DMS114 treated with DMSO at 0.1 percent for 48 hours (cell line): ENCODE results near the gene PTPN1.
A peak's percentile ranks its signal among the peaks of the same experiment; 100 is the strongest.
"Not testable (repeated sequence)": the region's sequence is repeated elsewhere in the genome, so short reads cannot be mapped to it uniquely, and the experiment has no call there.

ENCODE experiments used
- DNase-seq: peaks from one replicate; lab custom pipeline; 2025; ENCODE audit not compliant: unreplicated experiment; lab: John Stamatoyannopoulos, UW

PTPN1 gene

DNA sequence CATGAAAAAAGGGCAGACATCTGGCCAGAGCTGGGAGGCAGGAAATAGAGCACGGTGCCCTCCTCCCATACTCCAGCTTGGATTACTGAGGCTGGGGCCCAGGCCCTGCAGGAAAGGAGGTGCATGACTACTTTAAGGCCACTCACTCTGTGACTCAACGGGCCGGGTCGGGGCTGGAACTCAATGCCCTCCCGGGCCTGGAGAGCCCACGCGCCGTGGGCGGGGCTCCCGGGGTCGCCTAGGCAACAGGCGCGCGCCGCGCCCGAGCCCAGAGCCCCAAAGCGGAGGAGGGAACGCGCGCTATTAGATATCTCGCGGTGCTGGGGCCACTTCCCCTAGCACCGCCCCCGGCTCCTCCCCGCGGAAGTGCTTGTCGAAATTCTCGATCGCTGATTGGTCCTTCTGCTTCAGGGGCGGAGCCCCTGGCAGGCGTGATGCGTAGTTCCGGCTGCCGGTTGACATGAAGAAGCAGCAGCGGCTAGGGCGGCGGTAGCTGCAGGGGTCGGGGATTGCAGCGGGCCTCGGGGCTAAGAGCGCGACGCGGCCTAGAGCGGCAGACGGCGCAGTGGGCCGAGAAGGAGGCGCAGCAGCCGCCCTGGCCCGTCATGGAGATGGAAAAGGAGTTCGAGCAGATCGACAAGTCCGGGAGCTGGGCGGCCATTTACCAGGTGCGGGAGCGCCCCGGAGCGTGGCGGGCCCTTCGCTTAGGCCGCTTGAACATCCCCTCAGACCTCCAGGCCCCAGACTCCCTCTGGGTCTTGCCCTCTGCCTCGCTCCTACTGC is at the start of gene PTPN1:
PTPN1 (plus strand) TSS at position 461 of the 783 bp plus-strand sequence; CDS start at position 606, 145 bp downstream.
- peak; percentile 100 for DNase-seq

DNA sequence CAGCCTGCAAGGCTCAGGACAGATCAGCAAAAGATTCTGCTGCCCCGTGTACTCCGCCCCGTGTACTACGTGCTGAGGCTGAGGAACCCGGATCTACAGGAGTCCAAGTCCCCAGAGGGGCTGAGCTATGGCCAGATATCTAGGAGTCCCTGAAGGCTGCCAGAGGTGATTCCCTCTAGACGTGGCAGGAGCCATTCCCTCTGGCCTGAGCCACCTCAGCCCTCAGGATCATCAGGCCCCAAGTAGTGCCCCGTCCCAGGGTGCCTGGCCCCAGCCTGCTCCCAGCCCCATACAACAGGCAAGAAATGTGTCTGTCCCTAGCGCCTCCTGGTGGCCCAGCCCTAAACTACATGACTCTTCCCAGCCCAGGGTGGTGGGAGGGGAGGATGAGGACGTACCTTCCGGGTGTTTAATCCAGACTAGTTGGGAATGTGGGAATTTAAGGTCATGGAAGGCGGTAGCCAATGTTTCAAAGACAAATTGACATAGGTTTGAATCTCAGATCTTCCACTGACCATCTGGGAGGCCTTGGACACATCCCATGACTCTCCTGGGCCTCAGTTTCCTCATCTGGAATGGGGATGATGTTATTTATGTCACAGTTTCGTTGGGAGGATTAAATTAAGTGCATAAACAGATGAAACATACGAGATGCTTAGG is 49.4 kb upstream of the PTPN1 start:
- DNase-seq, result peak; percentile 79

DNA sequence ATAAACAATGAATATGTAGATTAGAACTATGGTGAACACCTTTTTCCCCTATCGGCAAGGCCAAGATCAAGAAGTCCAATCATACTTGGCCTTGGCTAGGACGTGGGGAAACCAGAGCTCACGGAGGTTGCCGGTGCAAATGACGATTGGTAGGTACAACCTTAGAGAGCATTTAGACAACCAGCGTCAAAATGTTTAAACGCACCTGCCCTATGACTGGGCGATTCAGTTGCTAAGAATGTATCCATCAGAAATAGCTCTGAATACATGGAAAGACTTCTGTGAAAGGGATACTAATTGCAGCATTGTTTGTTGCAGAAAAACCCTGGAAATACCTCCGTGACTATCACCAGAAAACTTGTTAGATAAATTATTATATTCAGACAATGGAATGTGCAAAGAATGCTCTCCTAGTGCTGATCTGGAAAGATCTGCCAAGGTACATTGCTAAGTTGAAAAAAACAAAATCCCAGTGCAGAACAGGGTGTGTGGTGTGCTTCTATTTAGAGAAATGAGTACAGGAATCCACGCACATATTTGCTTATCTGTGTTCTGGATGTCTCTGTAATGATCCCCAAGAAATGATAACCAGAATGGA is 48.0 kb upstream of the PTPN1 start:
- no peak for DNase-seq

DNA sequence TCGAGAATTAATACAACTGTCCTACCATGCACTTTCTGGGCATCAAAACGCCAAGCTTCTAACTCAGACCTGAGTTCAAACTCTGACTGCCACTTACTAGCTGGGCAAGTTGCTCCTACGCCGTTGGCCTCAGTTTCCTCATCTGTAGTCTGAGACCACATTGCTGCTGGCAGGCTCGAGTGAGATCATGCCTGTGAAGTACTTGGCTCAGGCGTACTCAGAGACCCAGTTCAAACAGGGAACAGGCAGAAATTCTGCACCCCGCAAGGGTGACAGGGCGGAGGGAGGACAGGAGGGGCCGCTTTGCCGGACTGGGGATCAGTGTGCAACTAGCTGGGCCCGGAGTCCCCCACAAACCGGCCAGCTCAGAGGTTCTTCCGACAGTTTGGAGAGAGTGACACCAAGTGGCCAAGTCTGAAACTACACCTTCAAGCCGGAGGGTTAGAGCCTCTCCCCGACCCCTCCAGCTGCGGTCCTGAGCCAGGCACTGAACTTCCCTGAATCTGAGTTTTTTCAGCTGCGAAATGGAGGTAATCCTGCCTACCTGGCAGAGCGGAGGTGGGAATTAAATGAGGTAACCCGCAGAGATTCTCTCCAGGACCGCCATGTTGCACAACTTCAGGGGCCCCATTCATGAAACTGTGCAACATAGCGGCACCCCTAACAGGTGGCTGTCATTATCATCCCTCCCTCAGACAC is 46.0 kb upstream of the PTPN1 start:
- DNase-seq, result peak; percentile 74

DNA sequence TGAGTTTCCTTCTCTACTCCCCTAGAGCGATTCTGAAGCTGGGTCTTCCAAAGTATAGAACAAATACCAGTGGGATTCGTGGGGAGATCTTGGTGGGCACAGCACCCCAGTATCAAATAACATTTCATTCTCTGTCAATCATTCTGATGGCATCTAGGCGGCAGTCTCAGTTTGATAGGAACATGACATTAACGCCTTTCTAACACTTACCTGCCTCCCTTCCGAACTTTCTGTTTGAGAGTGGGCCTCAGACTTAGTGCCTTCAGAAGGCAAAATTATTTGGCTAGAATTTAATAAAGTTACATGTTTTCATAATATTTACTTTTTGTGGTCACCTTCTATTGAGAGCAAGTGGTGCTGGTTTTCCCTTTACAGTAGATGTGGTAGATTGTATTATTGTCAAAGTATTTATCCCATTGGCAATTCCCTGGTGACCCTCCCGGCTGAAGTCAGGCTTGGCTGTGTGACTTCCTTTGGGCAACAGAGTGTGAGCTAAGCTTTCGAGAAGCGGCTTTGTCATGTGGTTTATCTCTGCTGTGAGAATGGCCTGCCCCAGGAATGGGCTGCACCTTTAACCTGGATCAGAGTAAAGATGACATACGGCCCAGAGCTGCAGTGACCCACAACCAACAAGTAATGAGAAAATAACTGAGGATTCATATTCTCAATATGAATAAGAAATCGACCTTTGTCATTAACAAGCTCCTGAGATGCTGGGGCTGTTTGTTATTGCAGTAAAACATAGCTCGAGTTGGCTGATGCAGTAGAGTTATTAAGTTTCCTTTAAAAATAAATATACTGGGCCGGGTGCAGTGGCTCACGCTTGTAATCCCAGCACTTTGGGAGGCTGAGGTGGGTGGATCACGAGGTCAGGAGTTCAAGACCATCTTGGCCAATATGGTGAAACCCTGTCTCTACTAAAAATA is 45.2 kb upstream of the PTPN1 start:
- no peak for DNase-seq

DNA sequence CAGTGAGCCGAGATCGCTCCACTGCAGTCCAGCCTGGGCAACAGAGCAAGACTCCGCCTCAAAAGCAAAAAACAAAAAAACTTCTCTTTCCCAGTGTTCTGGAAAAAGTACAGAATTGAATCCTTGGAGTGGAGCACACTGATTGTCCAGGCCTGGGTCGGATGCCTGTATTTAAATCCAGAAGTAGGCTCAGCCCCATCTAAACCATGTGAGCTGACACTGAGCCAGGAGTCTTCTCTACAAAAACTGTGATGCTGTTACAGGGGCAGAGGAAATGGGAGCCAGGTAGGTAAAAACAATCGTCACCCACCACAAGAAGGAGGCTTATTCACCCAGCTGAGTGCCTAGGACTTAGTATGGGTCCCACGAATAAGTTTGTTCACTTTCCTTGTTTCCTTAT is 43.0 kb upstream of the PTPN1 start:
- DNase-seq, result no peak

DNA sequence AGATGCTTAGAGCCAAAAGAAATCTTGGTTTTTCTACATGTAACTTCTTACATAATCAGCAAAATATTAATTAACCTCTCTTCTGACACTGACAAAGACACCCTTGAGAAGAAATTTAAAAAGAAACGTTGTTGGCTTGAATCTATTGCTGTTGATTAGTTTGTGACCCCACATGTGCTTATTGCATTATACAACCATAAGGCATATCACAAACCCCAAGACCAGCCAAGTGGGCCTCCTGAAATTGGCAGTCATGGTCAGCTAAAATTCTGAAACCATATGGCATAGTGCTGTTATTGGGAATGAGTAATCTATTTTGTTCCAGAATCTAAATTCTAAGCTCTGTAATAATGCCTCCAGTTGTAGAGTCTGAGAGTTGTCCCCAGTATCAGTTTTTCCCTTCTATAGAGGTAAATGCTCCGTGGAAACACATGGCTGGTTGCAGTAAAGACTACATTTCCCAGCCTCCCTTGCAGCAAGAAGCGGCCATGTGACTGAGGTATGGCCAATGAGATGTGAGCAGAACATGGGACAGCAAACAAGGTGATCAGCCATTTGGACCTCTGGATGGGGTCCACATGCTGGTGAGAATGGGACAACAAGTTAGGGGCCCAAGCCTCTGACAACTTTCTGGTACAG is 42.3 kb upstream of the PTPN1 start:
- peak; percentile 64 for DNase-seq

DNA sequence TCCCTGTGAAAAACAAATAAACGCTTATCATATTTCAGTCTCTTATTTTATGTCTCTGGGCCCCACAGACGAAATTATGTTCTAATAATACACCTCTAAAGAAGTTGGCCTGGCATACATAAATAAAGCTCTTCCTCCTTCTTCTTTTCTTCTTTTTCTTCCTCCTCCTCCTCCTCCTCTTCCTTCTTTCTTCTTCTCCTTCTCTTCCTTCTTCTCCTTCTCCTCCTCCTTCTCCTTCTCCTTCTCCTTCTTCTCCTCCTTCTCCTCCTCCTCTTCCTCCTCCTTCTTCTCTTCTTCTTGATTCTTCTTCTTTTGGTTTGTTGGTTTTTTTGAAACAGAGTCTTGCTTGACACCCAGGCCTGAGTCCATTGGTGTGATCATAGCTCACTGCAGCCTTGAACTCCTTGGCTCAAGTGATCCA is 41.8 kb upstream of the PTPN1 start:
- DNase-seq, result no peak

DNA sequence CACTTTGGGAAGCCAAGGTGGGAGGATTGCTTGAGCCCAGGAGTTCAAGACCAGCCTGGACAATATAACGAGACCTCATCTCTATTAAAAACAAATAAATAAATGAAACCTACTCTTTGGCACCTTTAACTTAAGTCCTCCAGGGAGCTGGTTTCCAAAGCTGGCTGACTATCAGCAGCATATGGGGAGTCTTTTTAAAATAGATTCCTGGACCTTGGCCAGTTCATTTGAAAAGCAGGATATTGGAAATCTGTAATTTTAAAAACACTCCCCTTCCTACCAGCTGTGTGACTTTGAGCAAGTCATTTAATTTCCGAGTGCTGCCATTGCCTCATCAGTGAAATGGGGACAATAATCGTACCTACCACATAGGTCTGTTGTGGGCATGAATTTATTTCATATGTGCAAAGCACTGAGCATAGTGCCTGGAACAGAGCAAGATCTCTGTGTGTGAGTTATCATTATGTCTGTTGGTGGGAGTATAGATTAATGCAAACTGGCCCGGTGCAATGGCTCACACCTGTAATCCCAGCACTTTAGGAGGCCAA is 40.9 kb upstream of the PTPN1 start:
- DNase-seq, result no peak

DNA sequence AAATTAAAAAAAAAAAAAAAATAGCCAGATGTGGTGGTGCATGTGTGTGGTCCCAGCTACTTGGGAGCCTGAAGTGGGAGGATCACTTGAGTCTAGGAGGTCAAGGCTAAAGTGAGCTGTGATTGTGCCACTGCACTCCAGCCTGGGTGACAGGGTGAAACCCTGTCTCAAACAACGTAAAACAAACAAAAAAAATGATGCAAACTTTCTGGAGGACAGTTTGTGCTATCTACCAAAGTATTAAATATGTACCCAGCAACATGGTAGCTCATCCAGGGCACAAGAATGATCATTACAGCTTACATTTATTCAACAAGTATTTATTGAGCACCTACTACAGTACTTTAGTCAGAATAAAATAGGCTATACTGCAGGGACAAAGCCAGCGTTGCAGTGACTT is 40.4 kb upstream of the PTPN1 start:
- DNase-seq, result no peak

DNA sequence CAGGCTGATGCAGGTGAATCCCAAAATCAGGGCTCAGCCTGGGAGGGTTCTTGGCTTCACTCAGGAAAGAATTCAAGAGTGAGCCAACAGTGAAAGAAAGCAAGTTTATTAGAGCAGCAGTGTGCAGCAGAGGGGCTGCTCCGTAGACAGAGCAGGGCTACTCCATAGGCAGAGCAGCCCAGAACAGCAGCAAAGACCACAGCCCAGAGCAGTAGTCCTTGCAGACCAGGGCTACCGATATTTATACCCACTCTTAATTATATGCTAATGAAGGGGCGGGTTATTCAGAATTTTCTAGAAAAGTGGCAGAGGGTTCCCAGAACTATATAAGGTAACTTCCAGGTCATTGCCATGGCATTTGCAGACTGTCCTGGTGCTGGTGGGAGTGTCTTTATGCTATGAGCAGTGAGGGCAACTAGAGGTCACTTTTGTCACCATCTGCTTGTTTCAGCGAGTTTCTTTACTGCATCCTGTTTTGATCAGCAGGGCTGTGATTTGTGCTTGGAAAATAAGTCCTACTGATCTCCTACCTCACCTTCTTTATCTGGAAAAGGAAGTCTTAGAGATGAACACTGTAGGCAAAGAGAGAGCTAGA is 39.8 kb upstream of the PTPN1 start:
- no peak for DNase-seq

DNA sequence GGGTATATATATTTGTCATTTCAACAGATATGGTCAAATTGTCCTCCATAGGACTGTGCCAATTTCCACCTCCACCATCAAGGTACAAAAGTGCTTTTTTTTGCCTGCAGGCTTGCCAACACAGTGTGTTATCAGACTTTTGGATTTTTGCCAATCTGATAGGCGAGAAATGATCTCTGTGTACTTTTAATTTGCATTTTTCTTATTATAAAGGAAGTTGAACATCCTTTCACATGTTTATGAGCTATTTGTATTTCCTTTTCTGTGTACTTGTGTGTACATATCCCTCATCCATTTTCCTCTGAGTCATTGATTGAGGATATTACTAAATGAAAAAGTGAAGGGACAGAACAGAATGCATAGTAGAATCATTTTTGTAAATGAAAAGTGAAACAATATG is 39.0 kb upstream of the PTPN1 start:
- no peak for DNase-seq

DNA sequence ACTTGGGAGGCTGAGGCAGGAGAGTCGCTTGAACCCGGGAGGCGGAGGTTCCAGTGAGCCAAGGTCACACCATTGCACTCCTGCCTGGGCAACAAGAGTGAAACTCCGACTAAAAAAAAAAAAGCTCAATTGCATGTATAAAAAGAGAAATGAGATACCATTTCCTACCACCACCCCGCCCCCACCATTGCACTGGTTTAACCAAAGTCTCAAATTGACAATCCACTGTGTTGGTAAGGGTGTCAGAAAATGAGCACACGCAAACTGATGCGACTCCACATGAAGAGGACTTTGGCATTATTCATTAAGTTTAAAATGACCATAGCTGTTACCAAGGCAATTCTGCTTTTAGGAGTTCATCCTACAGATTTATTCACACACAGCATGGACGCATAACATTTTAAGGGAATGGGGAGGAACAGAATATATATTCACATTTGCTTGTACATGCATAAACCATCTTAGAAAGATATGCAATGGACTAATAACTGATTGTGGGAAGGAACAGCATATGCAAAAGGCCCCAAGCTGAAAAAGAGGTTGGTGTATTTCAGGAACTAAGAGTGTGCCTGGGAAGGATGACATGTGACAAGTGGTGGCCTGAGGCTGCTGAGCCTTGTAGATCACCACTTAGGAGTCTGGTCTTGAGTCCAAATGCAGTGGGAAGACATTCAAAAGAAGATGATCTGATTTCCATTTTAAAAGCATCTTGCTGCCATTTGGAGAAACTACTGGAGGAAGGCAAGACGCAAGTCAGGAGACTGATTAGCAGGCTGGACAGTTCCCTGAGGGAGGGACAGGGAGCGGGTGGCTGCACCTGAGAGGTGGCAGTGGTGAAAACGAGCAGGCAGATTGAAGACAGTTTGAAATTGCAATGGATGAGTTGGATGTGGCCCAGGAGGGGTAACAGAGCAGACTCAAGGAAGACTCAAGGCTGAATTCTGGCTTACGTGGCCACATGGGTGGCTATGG is 37.2 kb upstream of the PTPN1 start:
- no peak for DNase-seq

DNA sequence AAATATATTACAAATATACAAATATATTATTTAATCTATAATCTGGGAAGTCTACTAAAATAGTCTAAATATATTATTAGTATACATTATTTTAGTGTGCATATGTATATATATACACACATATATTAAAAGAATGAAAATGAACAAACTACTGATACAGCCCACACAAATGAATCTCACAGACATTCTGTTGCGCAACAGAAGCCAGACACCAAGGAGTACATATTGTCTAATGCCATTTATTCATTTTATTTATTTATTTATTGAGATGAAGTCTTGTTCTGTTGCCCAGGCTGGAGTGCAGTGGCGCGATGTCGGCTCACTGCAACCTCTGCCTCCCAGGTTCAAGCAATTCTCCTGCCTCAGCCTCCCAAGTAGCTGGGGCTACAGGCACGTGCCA is 35.8 kb upstream of the PTPN1 start:
- not testable (repeated sequence) for DNase-seq

DNA sequence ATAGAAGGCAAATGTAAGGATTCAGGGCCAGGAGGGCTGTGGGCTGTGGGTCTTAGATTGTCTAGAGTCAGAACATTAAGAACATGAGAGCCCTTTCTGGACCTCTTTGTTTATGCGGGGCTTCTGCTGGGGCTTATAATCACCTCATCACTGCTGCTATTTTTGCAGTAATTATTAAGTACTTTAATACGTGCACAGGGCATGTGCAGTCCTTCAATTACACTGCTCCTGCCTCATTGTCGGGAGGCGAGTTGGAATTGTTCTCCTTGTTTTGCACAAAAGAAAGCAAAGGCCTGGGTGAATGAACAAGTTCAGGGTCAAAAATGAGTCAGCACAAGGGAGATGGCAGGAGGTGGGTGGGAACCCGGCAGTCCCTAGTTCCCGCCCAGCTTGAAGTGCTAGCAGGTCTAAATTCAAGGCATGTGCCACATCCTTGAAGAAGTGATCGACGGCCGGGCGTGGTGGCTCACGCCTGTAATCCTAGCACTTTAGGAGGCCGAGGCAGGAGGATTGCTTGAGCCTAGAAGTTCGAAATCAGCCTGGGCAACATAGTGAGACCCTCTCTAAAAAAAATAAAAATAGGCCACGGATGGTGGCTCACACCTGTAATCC is 34.4 kb upstream of the PTPN1 start:
- DNase-seq, result no peak

DNA sequence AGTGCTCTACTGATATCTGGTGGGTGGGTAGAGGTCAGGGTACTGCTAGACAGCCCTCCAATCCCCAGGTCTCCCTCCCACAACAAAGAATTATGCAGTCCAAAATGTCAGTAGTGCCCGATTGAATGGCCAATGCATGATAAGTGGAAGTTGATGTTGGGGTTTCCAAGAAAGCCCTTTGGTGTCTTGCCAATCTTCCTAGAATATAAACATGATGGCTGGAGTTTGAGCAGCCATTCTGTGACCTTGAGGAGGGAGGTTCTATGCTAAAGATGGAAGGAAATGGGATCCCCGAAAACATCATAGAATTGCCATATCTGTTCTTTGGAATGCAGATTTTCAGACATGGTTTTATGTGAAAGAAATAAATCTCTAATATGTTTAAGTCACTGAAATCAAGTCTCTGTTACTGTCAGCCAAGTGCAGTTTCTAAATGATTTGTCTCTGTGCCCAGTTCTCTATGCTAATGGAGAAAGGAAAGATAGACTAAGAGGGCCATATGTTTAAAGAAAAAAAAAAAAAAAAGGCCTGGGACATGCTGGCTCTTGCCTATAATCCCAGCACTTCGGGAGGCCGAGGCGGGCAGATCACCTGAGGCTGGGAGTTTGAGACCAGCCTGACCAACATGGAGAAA is 32.8 kb upstream of the PTPN1 start:
- no peak for DNase-seq
